GM10248 (cell line): ENCODE measurements around the gene STAT1.

Experiments
- CTCF ChIA-PET: fragments of 300-600 bp; sonication (Branson Sonifier 250); formaldehyde crosslinking; extraction: SDS; loops from one replicate; lab custom pipeline; 2021; ENCODE audit warnings: antibody characterized with exemption; lab: Yijun Ruan, JAX
- POLR2A ChIA-PET: fragments of 350-650 bp; sonication (Branson Sonifier 250); formaldehyde crosslinking; extraction: SDS; loops from one replicate; lab custom pipeline; 2020; ENCODE audit warnings: antibody characterized with exemption; lab: Yijun Ruan, JAX
- DNase-seq: peaks from one replicate; pipeline ENCODE4 v3.0.0; 2012; ENCODE audit errors: extremely low spot score
- TF ChIP-seq, protein P1 (sequence below): IDR thresholded peaks from 2 replicates; pipeline ENCODE4 v1.5.1; 2012; ENCODE audit warnings: mild to moderate bottlenecking, low read depth; ENCODE audit errors: extremely low read depth, missing control alignments, control extremely low read depth

Gene STAT1

DNA sequence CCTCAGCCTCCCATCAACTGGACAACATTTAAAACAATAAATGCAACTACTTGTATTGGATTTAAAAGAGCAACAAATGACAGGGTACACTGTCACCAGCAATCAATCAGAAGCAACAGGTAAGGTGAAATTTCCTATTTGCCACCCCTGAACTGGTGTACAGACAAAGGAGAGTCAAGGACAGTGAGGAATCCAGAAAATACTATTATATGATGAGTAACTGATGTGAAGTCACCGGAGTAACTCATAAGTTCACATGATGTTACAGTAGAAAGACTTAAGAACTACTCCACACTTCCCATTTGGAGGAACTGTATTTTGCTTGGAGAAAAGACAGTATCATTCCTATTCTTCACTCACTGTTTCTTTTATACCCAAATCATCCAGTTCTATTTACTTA, 4.1 kb upstream of the STAT1 start:
- CTCF ChIA-PET: interaction anchor here (1.7 kb wide), 1 partner anchor 11 kb away, joined by 5 read pairs; no protein-coding TSS in a partner anchor
- no peak for DNase-seq
- TF ChIP-seq, protein P1, sequence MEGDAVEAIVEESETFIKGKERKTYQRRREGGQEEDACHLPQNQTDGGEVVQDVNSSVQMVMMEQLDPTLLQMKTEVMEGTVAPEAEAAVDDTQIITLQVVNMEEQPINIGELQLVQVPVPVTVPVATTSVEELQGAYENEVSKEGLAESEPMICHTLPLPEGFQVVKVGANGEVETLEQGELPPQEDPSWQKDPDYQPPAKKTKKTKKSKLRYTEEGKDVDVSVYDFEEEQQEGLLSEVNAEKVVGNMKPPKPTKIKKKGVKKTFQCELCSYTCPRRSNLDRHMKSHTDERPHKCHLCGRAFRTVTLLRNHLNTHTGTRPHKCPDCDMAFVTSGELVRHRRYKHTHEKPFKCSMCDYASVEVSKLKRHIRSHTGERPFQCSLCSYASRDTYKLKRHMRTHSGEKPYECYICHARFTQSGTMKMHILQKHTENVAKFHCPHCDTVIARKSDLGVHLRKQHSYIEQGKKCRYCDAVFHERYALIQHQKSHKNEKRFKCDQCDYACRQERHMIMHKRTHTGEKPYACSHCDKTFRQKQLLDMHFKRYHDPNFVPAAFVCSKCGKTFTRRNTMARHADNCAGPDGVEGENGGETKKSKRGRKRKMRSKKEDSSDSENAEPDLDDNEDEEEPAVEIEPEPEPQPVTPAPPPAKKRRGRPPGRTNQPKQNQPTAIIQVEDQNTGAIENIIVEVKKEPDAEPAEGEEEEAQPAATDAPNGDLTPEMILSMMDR: no peak
- POLR2A ChIA-PET: no interaction called here

DNA sequence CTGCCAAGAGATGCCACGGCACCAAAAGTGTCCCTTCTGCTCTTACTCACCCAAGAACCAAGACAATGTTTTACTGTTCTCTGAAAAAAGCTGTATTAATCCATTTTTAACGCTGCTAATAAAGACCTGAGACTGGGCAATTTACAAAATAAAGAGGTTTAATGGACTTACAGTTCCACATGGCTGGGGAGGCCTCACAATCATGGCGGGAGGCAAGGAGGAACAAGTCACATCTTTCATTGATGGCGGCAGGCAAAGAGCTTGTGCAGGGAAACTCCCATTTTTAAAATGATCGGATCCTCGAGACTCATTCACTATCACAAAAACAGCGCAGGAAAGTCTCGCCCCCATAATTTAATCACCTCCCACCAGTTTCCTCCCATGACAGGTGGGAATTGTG, 1.9 kb upstream of the STAT1 start:
- TF ChIP-seq, protein P1: no peak
- ChIA-PET CTCF (no interaction called here), POLR2A (no interaction called here)
- no peak for DNase-seq

DNA sequence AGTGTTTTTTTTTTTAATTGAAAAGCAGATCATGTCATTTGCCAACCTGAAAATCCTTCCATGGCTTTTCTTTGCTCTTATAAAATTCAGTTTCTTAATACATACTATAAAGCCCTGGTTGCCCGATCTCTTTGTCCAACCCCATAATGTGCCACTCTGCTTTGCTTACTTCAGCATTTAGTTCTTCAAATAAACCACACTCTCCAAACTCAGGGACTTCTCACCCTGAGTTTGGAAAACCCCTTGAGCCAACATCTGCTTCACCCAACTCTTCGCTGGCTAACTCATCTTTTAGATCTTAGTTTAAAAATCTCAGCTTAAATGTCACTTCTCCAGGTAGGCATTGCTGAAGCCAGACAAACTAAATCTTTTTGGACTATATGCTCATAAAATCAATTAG, 1.3 kb upstream of the STAT1 start:
- DNase-seq: no peak
- ChIA-PET CTCF (interaction anchor here (1.4 to 1.7 kb wide), 2 partner anchors 22 to 40 kb away, joined by 3 to 4 read pairs; no protein-coding TSS in a partner anchor), POLR2A (no interaction called here)
- TF ChIP-seq, protein P1: no peak

DNA sequence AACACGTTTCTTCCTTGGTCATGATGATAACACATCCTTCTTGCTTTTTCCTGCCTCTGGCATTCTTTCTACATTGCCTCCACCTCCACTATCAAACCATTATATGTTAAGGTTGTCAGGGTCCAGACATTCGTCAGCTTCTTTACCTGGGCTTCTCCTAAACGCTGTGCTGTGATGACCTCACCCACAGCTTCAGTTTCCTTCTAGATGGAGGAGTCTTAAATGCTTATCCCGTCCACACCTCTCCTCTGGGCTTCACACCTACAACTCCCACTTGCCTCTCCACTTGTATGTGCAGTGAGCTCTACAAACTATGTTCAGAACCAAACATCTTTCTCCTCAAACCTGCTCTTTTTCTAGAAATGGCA, 666 bp upstream of the STAT1 start:
- ChIA-PET POLR2A (no interaction called here), CTCF (interaction anchor here (0.8 to 1.7 kb wide), 4 partner anchors 21 to 231 kb away, joined by 3 to 4 read pairs (median 4); no protein-coding TSS in a partner anchor)
- TF ChIP-seq, protein P1: no peak
- DNase-seq: no peak

DNA sequence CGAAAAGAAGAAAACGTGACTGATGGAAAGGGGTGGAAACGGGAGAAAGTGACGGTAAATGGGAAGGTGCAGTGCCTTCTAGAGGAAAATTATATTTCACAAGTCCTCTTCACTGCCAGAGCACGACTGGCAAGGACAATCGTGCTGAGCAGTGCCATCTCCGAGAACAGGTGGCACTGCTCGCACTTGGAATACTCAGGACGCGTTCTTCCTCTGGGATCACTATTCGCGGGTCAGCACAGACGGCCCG, 364 bp downstream of the STAT1 start:
- no peak for DNase-seq
- CTCF ChIA-PET: interaction anchor here (1.7 to 1.8 kb wide), 2 partner anchors 16 to 24 kb away, joined by 4 read pairs; no protein-coding TSS in a partner anchor
- TF ChIP-seq, protein P1: no peak
- POLR2A ChIA-PET: no interaction called here

DNA sequence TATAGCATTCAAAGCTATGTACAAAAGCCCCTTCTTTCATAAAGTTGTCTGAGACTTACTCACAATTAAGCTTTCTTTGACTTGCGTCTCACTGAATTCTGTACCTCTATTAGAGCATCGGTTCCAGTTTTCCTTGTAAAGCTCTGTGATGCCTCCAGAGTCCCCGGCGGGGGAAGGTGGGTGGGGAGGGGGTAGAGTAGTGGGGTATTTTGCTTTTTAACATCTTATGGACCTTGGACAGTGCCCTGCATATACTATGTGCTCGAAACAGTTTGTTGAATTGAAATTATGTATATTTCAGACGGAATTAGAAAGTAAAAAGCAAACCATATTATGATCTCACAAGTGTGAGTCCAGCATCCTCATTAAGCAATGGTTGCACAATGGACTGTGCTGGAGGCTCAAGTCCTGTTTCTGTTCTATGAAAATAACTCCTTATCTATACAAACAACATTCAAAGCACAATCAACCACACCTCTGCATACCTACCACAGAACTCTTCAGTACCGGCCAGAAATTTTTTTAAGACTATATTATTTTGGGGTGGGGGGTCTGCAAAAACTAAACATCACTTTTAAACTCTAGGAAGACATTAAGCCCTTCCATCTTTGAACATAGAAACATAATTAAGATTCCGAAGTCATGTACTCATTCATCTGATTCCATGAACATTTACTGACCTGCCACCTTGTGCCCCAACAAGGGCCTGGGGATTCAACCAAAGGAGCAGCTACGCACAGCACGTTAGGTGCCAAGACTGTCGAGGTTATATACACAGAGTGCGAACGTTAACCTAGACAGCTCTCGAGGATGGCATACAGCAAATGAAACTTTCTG, 908 bp downstream of the STAT1 start:
- TF ChIP-seq, protein P1: no peak
- no peak for DNase-seq
- ChIA-PET POLR2A (interaction anchor here (0.7 to 0.9 kb wide), 2 partner anchors 560 to 665 kb away, joined by 3 read pairs; no protein-coding TSS in a partner anchor), CTCF (interaction anchor here (0.7 to 1.8 kb wide), 5 partner anchors 13 to 729 kb away, joined by 3 to 5 read pairs (median 4); no protein-coding TSS in a partner anchor)
